ENCODE data around the gene CIPC. TPM values are rescaled to one million over a fixed set of nuclear protein-coding genes. Genes with fewer than 3 reads are reported as not detected.

CIPC gene
- total and polyA plus RNA-seq, 8 donors, result 6.0 to 81.1 (median 19.6) TPM

GRCh38 chr14:77063571-77064171 lies 34.4 kb upstream of the CIPC start:
- H3K27me3 ChIP-seq, result no peaks in the 10 kb centered on the region
- intact Hi-C loops (cut with DNase I; ENCODE audit: low total_unique reads), result no loop called here
- no peak overlapping the region for H3K27ac ChIP-seq
- TF ChIP-seq EP300 (IDR thresholded peaks at IDR 0.05) (no peak), POLR2A (IDR thresholded peaks at IDR 0.05) (no peak), POLR2AphosphoS5 (IDR thresholded peaks at IDR 0.05) (no peak), CTCF (IDR thresholded peaks at IDR 0.05) (no peak)
- WGBS, 5 donors, result 69 to 78% (median 70%) methylated on average over 10 of the region's 10 CpGs
- no peak overlapping the region for H3K4me3 ChIP-seq
- H3K36me3 ChIP-seq, result no peaks in the 10 kb centered on the region
- DNase-seq, result peak in 1 of 2 donors; percentile 70
- peaks cover 5 to 27% (median 15%) of the 10 kb centered on the region in 4 donors for H3K4me1 ChIP-seq
- no peaks in the 10 kb centered on the region for H3K9me3 ChIP-seq

- H3K36me3 ChIP-seq, result no peaks in the 10 kb centered on the region
- no peak overlapping the region for H3K27ac ChIP-seq
- intact Hi-C loops (cut with DNase I; ENCODE audit: low total_unique reads), result loop anchor here (5.0 kb wide), 2 partner anchors 152 to 192 kb away; no protein-coding TSS in a partner anchor
- peaks cover 5 to 20% (median 12%) of the 10 kb centered on the region in 4 donors for H3K4me1 ChIP-seq
- TF ChIP-seq CTCF (IDR thresholded peaks at IDR 0.05) (no peak), POLR2A (IDR thresholded peaks at IDR 0.05) (no peak), POLR2AphosphoS5 (IDR thresholded peaks at IDR 0.05) (no peak), EP300 (IDR thresholded peaks at IDR 0.05) (no peak)
- WGBS, 5 donors, result 64 to 77% (median 69%) methylated on average over 7 to 8 of the region's 8 CpGs
- H3K9me3 ChIP-seq, result no peaks in the 10 kb centered on the region
- no peaks in the 10 kb centered on the region for H3K27me3 ChIP-seq
- DNase-seq, result peak in 1 of 2 donors; percentile 66
- H3K4me3 ChIP-seq, result no peak overlapping the region
These were observed 33.4 kb upstream of the CIPC start for GRCh38 chr14:77064521-77065178.

GRCh38 chr14:77065851-77066577 lies 32.0 kb upstream of the CIPC start:
- Histone ChIP-seq H3K36me3 (no peaks in the 10 kb centered on the region), H3K9me3 (no peaks in the 10 kb centered on the region), H3K27ac (no peak overlapping the region), H3K27me3 (no peaks in the 10 kb centered on the region), H3K4me1 (peaks cover 5 to 27% (median 19%) of the 10 kb centered on the region in 4 donors), H3K4me3 (no peak overlapping the region)
- intact Hi-C loops (cut with DNase I; ENCODE audit: low total_unique reads), result loop anchor here (5.0 kb wide), 2 partner anchors 154 to 194 kb away; no protein-coding TSS in a partner anchor
- no peak for DNase-seq
- WGBS, 5 donors, result 70 to 78% (median 76%) methylated on average over 6 of the region's 6 CpGs
- TF ChIP-seq EP300 (IDR thresholded peaks at IDR 0.05) (no peak), POLR2A (IDR thresholded peaks at IDR 0.05) (no peak), POLR2AphosphoS5 (IDR thresholded peaks at IDR 0.05) (no peak), CTCF (IDR thresholded peaks at IDR 0.05) (no peak)

GRCh38 chr14:77066578-77067172 lies 31.4 kb upstream of the CIPC start:
- WGBS, 5 donors, result 38 to 51% (median 40%) methylated on average over 10 of the region's 10 CpGs
- no peak for DNase-seq

More at GRCh38 chr14:77066578-77067172, 31.4 kb upstream of the CIPC start:
- Histone ChIP-seq H3K4me3 (no peak overlapping the region), H3K27ac (no peak overlapping the region), H3K27me3 (no peaks in the 10 kb centered on the region), H3K36me3 (no peaks in the 10 kb centered on the region), H3K9me3 (no peaks in the 10 kb centered on the region), H3K4me1 (peaks cover 5 to 27% (median 19%) of the 10 kb centered on the region in 4 donors)
- intact Hi-C loops (cut with DNase I; ENCODE audit: low total_unique reads), result loop anchor here (5.0 kb wide), 2 partner anchors 154 to 194 kb away; no protein-coding TSS in a partner anchor
- TF ChIP-seq POLR2A (IDR thresholded peaks at IDR 0.05), result no peak
- no peak for TF ChIP-seq EP300 (IDR thresholded peaks at IDR 0.05)
- no peak for TF ChIP-seq POLR2AphosphoS5 (IDR thresholded peaks at IDR 0.05)
- TF ChIP-seq CTCF (IDR thresholded peaks at IDR 0.05), result no peak

Measured in stomach (tissue), 9 donors.